A673 (cell line): ENCODE measurements around the gene ETV3.

ENCODE experiments used
- CTCF ChIP-seq: fragments of 300-800, 200-600 bp; sonication (generic); conservative IDR thresholded peaks from 2 replicates; pipeline ENCODE4 v1.5.1; 2017; ENCODE audit warnings: low read depth, mild to moderate bottlenecking, antibody characterized with exemption, low read length, moderate library complexity, mixed read lengths
- EZH2 ChIP-seq: fragments of 200-600 bp; sonication (generic); IDR thresholded peaks from 2 replicates; pipeline ENCODE4 v1.6.1; 2017; ENCODE audit warnings: borderline replicate concordance, low read depth, mild to moderate bottlenecking, mixed read lengths, antibody characterized with exemption, low read length; ENCODE audit not compliant: poor library complexity, severe bottlenecking

- TF ChIP-seq CTCF (no peak), EZH2 (no peak)
These were observed 581 bp downstream of the ETV3 start for GRCh38 chr1:157137408-157138219.
